ENCODE data around the gene MRAP2.
A peak's percentile ranks its signal among the peaks of the same experiment; 100 is the strongest.
"Not testable (repeated sequence)": the region's sequence is repeated elsewhere in the genome, so short reads cannot be mapped to it uniquely, and the experiment has no call there.

MRAP2 gene

DNA sequence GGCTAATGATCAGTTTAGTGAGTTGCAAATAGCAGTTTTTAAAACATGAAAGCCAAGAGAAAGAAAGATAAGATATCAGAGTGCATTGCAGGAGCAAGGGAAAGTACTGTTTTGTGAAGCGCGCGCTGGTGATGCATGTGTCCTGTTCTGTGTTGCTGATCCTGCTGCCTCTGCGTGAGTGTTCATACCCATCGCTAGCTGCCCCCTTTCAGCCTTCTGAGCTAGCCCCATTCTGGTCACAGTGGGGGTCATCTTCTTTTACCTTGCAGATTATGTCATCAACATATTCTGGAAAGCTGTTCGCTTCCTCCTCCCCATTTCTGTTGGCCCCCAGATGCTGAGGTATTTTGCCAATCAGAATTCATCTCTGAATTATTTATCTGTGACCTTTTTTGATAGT is 1.9 kb downstream of the MRAP2 start:
- no peak for DNase-seq

DNA sequence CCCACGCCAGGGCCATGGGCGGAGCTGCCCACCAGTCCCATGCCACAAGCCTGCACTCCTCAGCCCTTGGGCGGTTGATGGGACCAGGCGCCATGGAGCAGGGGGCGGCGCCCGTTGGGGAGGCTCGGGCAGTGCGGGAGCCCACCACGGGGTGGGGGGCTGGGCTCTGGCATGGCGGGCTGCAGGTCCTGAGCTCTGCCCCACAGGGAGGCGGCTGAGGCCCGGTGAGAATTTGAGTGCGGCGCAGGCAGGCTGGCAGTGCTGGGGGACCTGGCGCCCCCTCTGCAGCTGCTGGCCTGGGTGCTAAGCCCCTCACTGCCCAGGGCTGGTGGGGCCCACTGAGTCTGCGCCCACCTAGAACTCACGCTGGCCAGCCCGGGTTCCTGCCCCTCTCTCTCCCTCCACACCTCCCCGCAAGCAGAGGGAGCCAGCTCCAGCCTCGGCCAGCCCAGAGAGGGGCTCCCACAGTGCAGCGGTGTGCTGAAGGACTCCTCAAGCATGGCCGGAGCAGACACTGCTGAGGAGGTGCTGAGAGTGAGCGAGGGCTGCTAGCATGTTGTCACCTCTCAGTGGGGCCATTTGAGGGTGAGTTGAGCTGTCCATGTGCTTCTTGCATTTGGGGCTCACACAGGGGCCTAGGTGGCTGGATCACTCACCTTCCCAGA is 4.0 kb downstream of the MRAP2 start:
- DNase-seq = no peak

DNA sequence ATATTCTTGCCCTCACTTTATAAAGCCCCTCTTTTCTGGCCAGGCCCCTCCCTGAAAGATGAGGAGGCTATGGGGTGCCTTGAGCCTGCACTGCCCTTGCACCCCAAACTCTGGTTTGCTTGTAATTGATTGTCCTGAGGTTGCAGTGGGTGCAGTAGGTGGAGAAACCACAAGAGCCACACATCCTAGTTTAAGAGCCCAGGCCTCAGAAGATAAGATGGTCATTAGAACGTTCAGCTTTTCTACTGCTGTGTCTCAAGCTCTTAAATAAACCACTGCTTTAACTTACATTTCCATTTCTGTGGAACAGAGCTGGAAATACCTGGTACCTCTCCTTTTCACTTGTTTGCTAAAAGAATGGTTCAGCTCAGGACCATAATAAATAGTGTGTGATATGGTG is 9.0 kb downstream of the MRAP2 start:
- no peak for DNase-seq

DNA sequence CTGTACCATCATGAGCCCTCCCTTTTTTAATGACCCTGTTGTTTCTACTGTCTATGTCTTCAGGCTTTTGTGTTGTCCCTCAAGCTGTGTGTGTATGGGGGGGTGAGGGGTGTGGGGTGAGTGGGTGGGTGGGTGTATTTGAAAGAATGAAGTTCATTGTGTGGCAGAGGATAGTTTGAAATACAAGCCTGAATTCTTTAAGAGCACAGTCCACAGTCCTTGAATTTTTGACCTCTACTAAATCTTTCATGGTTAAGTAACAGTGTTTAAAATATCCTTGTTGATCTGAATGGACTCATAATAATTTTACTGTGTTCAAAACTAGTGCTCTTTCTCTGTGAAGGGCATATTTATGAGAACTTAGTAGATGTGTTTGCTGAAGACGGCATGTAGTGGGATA is 10.0 kb downstream of the MRAP2 start:
- DNase-seq = no peak

DNA sequence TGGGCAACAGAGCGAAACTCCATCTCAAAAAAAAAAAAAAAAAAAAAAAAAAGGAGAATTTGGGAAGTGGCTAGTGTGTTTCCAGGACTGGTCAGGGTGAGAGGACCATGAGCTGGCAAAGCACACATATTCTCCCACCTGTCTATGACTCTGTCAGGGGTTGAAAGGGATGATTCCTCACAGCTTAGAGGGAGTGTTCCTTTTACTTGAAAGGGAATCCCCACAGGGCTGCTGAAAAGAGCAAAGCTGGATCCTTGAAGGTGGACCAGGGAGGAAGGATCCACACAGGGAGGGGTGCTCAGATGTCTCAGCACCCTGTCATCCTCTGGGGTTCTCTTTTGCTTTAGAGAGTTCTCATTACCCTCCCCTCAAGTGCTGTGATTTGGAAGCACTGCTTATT is 13.2 kb downstream of the MRAP2 start:
- DNase-seq = no peak

DNA sequence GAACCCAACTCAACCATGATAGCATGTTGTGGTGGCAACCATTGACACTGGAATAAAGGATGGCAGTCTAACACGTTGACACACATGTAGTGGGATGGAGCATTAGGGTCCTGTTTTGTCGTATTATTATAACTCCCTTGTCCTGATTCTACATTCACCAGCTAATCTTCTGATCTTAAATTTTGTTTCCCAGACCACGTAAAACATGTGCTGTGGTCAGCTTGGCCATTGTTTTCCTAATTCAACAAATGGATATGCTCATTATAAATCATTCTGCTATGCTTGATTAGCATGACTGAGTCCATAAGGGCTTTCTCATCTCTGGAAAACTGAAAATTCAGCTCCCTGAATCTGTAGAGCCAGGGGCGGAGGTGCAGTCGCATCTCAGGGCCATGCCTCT is 15.0 kb downstream of the MRAP2 start:
- DNase-seq = no peak

DNA sequence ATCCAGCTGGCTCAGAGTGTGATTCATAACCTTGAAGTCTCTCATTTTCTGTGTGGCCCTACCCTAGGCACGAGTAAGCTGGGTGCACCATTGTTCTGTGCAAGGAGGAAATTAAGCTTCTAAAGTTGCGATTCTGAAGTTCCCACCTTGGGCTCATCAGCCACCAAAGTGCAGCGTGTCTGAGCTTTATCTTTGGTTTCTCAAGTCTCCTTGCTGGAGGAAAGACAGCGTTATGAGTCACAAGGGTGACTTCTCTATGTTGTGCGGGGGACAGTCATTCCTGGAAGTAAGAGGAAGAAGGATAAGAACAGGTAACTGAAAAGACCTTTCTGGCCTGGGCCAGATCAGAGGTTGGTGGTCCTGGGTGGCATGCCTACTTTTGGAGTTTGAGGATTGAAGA is 16.8 kb downstream of the MRAP2 start:
- DNase-seq = no peak

DNA sequence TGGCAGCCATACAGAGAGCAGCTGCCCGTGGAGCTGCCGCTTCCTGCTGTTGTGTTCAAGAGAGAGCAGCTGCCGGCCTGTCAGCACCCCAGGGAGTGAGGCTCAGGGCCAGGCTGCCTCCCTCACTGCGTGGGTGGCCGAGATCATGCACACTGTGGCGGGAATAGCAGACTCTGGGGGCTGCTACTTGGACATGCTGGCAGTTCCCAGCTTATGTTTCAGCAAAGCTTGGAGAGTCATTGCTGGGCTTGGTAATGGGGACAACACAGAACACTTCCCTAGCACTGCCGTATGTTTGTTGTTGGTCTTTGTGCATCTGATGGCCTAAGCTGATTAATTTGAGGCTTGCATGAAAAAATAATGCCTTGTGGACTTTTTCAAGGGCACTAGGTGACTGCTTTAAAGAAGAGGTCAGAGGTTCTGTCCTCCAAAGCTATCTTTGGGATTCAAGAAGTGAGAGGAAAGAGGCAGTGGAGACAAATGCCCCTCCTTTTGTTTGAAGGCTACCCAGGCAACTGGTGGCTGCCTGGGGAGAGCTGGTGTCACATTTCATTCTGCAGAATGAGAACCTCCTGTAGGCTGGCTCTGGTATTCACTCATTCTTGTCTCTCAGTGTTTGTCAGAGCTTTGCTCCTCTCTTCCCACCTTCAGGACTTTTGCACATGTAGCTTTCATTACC is 18.8 kb downstream of the MRAP2 start:
- DNase-seq = peak; percentile 90

DNA sequence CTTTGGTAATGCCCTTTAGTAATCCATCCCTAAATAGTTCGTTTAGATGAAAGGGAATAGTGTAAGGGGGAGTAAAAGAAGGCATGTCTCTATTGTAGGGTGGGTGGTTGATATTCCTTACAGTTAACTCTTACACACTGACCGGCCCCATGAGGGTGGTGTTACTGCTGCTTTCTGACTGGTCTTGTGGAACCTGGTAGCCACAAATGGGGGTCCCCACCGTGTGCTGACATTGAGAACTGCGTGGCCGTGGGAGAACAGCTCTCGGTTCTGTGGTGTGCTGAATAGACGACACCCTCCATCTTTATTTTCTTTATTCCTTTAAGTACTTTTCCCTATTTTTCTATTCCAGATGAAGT is 19.3 kb downstream of the MRAP2 start:
- DNase-seq = no peak

DNA sequence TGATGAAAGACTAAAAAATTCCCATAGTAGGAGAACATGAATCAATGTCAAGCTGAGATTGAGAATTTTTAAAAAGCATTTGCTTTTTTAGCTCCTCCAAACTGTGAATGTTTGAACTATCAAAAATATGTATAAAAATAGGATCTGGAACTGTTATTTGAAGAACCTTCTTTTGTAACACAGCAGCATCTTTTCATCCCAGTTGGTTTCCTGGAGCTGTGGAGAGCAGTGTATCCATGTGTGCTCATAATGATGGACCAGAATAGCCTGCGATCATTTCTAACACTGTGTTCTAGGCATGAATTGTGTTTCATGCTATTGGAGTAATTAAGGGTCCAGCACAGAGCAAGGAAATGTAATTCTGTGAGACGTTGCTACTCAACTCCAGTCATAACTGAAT is 22.1 kb downstream of the MRAP2 start:
- no peak for DNase-seq

DNA sequence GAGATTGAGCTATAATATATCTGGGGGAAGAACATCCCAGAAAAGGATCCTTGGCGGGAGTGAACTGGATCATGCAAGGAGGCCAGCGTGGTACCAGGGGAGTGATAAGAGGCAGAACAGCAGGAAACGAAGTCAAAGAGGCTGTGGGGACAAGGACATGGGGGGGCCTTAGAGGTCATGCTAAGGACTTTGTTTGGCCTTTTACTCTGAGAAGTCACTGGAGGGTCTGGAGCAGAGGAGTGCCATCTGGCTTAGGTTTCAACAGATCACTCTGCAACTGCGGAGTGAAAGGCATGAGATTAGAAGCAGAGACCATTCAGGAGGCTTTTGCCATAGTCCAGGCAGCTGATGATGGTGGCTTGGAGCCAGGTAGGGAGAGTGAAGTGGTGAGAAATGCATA is 24.3 kb downstream of the MRAP2 start:
- DNase-seq = no peak

DNA sequence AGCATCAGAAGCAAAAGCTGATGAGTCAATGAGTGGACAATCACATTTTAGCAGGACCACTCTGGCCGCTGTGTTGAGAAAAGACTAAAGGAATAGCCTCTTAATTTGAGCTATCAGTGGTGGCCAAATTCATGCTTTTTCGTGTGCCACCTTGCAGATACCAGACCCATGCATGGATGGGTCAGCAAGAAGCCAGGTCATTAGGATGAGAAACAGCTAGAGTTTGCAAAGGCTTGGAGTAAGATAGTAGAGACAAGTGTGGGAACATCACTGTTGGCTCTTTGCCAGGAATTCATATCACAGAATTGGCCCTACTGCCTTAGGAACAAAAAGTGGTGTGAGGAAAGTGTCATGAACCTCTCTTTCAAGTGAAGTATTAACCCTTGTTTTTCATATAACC is 25.5 kb downstream of the MRAP2 start:
- DNase-seq = no peak

DNA sequence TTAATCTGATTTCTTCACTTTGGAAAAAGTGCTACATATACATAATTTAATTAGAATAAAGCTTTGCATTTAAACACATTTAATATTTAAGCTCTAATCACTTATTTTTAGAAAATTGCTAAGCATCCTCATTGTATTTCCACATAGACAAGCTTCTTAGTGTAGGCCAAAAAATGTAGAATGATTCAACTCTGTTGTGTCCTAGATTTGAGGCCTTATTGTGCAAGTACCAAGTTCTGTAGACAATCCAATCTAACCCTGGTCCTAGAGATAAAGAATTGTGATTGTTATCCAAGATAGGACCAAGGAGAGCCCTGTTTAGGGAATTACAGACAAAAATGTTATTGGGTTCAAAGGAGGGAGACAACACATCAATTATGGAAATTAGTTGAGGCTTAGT is 27.6 kb downstream of the MRAP2 start:
- no peak for DNase-seq

DNA sequence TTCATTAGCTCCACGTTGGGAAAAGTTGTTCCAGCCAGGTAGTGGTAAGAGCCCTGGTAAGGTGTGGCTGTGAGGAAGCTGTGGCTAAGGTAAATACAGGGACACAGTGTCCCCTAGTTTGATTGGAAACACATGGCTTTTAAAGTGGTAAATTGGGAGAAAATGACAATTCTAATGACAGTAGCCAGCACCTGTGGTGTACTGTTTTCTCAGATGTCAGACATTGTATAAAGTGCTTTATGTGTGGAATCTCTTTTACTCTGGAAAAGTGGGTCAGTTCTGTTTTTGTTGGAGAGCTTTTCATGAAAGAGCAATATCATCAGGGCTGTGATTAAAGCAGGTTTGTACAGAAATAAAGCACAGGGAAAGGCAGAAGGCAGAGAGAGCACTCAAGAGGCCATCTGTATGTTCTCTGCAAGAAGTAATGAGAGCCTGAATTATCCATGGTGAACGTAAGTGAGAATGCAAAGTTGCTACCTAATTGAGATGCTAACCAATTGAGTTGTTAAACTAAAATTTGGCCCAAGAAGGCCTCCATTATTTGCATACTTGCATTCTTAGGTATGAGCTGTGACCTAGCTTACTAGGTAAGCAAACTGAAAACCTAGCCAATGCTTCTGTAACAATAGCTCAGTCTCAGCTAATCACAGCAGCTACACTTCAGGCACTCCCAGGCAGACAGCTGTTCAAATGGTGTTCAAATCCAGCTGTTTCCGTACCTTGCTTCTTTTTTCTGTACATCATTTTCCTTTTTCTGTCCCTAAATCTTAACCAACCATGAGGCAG is 28.2 kb downstream of the MRAP2 start:
- DNase-seq = no peak

DNA sequence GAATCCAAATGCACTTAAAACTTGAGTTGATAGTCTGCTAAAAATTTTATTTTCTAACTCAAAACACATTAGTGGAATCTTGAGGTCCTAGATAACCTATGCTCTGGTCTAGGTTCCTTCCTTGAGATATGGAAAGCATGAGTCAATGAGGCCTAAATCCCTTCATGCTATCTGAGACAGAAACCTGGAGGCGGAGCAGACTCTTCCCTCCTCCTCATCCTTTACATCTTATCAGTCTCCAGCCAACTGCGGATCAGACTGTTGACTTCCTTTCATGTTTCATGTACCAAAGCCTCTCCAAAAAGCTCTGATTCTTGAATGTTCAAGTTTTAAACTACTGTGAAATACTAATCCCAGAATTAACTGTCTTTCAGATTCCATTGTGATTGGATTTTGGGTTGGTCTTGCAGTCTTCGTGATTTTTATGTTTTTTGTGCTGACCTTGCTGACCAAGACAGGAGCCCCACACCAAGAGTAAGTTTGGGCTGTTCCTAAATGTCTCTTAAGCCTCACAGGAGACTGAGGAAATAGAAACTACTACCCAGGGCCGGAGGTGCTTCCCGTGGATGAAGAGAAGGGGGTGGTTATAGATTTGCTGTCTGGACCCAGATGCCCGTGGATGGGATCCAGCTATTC is 29.1 kb downstream of the MRAP2 start:
- no peak for DNase-seq

DNA sequence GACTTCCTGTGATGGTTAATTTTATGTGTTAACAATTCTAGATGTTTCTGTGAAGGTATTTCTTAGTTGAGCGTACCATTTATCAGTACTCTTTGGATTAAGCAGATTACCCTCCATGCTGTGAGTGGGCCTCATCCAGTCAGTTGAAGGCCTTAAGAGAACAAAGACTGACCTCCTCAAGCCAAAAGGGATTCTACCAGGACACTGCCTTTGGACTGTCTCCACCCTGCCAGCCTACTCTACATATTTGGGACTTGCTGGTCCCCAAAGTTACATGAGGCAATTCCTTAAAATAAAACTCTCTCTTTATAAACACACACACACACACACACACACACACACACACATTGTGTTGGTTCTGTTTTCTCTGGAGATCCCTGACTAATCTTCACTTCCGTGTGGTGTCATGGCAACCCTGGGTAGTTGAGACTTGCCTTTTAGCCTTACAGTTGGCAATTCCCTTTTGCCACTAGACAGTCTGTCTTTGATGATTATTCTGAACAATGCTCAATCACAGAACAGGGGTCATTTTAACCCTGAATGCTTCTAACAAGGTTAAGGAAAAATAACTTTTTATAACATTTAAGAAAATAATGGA is 32.2 kb downstream of the MRAP2 start:
- no peak for DNase-seq

DNA sequence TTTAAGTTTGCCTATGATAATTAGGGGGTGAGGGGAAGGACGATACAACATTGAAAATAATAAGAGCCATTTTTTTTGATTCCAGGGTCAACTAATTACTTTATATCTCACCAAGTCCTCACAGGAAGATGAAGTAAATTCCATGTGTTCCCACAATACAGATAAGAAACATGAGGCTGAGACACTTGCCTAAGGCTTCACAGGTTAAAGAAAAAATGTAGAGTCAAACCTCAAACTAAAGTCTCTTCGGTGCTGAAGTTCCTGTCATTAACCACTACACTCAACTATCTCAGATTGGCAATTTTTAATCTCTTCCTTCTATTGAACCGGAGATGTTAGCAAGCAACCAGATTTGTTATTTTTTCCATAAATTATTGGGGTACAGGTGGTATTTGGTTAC is 33.0 kb downstream of the MRAP2 start:
- DNase-seq = no peak

DNA sequence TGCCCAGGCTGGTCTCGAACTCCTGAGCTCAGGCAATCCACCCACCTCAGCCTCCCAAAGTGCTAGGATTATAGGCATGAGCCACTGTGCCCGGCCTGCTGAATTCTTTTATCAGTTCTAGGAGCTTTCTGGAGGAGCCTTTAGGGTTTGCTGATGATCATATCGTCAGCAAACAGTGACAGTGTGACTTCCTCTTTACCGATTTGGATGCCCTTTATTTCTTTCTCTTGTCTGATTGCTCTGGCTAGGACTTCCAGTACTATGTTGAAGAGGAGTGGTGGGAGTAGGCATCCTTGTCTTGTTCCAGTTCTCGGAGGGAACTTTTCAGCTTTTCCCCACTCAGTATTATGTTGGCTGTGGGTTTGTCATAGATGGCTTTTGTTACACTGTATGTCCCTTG is 35.3 kb downstream of the MRAP2 start:
- DNase-seq = not testable (repeated sequence)

DNA sequence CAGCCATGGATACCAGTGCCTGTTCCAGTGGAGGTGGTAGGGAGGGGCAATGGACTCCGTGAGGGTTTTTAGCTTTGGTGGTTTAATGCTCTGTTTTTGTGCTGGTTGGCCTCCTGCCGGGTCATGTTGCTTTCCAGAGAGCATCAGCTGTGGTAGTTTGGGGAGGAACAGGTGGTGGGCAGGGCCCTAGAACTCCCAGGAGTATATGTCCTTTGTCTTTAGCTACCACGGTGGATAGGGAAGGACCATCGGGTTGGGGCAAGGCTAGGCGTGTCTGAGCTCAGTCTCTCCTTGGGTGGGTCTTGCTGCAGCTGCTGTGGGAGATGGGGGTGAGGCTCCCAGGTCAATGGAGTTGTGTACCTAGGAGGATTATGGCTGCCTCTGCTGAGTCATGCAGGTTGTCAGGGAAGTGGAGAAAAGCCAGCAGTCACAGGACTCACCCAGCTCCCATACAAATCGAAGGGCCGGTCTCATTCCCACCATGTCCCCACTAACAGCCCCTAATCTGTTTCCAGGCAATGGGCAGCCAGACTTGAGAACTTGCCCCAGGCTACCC is 38.9 kb downstream of the MRAP2 start:
- DNase-seq = no peak

DNA sequence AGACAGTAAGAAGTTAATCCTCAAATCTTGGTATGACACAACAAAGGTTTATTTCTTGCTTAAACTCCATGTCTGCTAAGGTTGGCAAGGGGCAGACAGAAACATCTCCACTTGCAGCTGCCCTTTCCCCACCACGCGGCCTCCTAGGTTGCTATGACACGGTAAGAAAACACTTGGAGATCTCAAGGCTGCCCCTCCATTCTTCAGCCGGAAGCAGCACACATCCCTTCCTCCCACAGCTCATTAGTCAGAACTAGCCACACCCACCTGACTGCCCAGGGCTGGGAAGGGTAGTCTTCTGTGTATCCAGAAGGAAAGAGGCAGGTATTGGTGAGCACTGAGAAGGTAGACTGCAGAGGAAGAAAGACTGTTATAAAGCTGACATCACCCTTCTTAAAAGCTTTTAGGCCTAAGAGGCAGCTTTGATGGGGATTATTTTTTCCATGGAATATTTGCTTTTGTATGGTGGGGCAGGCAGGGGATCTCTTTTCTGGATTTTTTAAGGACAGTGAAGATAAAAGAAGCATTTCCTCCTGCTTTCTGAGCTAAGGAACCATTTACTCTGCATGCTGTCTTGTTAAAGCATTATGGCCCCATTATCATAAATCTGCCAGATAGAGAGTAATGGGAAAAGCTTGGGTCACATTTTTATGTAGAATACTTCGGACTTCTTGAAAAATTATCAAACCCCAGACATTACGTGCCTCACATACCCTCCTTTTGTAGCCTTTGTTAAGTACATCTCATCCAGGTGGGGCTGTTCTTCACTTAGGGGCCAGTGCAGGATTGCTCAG is 41.6 kb downstream of the MRAP2 start:
- no peak for DNase-seq

DNA sequence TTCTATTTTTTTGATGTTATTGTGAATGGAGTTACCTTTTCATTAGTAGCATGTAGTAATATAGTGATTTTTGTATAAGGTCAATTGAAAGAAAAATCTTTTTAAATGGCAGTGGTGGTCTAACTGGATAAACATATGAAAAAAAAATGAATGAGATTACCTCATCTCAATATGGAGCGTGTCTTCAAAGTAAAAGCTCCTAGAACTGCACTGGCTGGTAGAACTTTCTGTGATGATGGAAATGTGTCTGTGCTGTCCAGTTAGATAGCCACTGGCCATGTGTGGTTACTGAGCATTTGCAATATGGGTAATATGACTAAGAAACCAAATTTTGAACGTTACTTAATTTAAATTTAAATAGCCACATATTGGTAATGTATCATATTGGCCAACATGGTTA is 44.1 kb downstream of the MRAP2 start:
- no peak for DNase-seq

DNA sequence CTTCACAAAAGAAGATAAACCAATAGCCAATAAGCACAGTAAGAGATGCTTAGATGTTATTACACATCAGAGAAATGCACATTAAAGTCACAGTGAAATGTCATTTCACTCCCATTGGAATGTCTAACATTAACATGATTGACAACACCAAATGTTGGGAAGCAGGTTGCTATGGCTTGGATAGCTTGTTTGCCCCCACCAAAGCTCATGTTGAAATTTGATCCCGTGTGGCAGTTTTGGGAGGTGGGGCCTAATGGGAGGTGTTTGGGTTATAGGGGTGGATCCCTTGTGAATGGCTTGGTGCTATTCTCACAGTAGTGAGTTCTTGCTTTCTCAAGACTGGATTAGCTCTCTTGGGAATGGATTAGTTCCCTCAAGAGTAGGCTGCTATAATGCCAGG is 44.8 kb downstream of the MRAP2 start:
- no peak for DNase-seq
